Endothelial cell of umbilical vein (primary cell): ENCODE data around the gene INPP5F. TPM values are rescaled to one million over a fixed set of nuclear protein-coding genes. Genes with fewer than 3 reads are reported as not detected.
A peak's percentile ranks its signal among the peaks of the same experiment; 100 is the strongest.

Experiments
- BruUV-seq: library from RNA; stranded (reverse); fragments of 400-500 nt; replicated peaks from 2 replicates; lab custom pipeline; 2021; lab: Mats Ljungman, UMichigan
- CTCF ChIA-PET: fragments of 300-600, 350-600 bp; sonication (Branson Sonifier 250); formaldehyde crosslinking; loops from one replicate; lab custom pipeline; 2021; ENCODE audit warnings: antibody characterized with exemption, inconsistent platforms; lab: Charles Lee
- POLR2A ChIA-PET: fragments of 300-600, 350-600 bp; sonication (Branson Sonifier 250); formaldehyde crosslinking; loops from one replicate; lab custom pipeline; 2021; ENCODE audit warnings: antibody characterized with exemption, inconsistent platforms; lab: Charles Lee
- DNase-seq: peaks from one replicate; pipeline ENCODE4 v3.0.0-alpha.2; 2011; ENCODE audit warnings: low read depth, low spot score
- FAIRE-seq: peaks from 2 replicates; lab custom pipeline; 2011; peaks lifted over from hg19 to GRCh38; lab: Jason Lieb, UNC
- H2AFZ ChIP-seq: 2 replicates; pipeline ENCODE4 v1.6.0; 2012; ENCODE audit warnings: low read depth, low read length, control low read depth, inconsistent platforms
- H3K27ac ChIP-seq: 2 replicates; pipeline ENCODE4 v1.5.1; 2011; ENCODE audit warnings: low read depth, mild to moderate bottlenecking, control low read depth, low read length, moderate library complexity; ENCODE audit not compliant: insufficient read depth
- H3K27me3 ChIP-seq, 2 experiments: 2 replicates each; pipeline versions ENCODE4 v1.6.0 to v1.6.1; 2011; ENCODE audit warnings: low read length in 2 of 2, mixed read lengths in 1 of 2; ENCODE audit not compliant: control insufficient read depth in 2 of 2, insufficient read depth in 2 of 2
- H3K36me3 ChIP-seq, 2 experiments: 2 replicates in 1 of 2; 3 replicates in 1 of 2; pipeline ENCODE4 v1.5.1; 2011; ENCODE audit warnings: low read length in 2 of 2, mild to moderate bottlenecking in 1 of 2, moderate library complexity in 1 of 2; ENCODE audit not compliant: control insufficient read depth in 2 of 2, insufficient read depth in 2 of 2; ENCODE audit errors: extremely low read depth in 1 of 2
- H3K4me1 ChIP-seq: 3 replicates; pipeline ENCODE4 v1.5.1; 2011; ENCODE audit warnings: mild to moderate bottlenecking, low read length; ENCODE audit not compliant: control insufficient read depth, insufficient read depth; ENCODE audit errors: extremely low read depth
- H3K4me2 ChIP-seq: 2 replicates; pipeline ENCODE4 v1.6.1; 2011; ENCODE audit warnings: low read length, control low read depth, mixed read lengths; ENCODE audit not compliant: insufficient read depth
- H3K4me3 ChIP-seq, 3 experiments: fragments of 200-600 bp in 1 of 3; sonication (generic), shearing (Covaris generic) in 1 of 3; replicated peaks in 1 of 3; 2 replicates each; pipeline ENCODE4 v1.5.1; 2011 to 2016; ENCODE audit warnings: control low read depth in 3 of 3, low read length in 3 of 3, mild to moderate bottlenecking in 2 of 3, inconsistent platforms in 1 of 3, low read depth in 1 of 3, moderate library complexity in 1 of 3; ENCODE audit not compliant: insufficient read depth in 1 of 3
- H3K79me2 ChIP-seq: 2 replicates; pipeline ENCODE4 v1.6.0; 2012; ENCODE audit warnings: low read length, inconsistent platforms; ENCODE audit not compliant: control insufficient read depth, insufficient read depth
- H3K9ac ChIP-seq: replicated peaks from 2 replicates; pipeline ENCODE3; 2011; ENCODE audit warnings: low read length, control low read depth; ENCODE audit not compliant: insufficient read depth; ENCODE audit errors: extremely low read depth
- H3K9me1 ChIP-seq: replicated peaks from 3 replicates; pipeline ENCODE4 v1.6.0; 2011; ENCODE audit warnings: mild to moderate bottlenecking, low read length; ENCODE audit not compliant: control insufficient read depth, insufficient read depth; ENCODE audit errors: extremely low read depth
- H3K9me3 ChIP-seq: replicated peaks from 2 replicates; pipeline ENCODE4 v1.5.1; 2012; ENCODE audit warnings: low read length, inconsistent platforms; ENCODE audit not compliant: control insufficient read depth, insufficient read depth
- H4K20me1 ChIP-seq: replicated peaks from 2 replicates; pipeline ENCODE3; 2011; ENCODE audit warnings: mild to moderate bottlenecking, low read length; ENCODE audit not compliant: control insufficient read depth, insufficient read depth; ENCODE audit errors: extremely low read depth
- EZH2 ChIP-seq: IDR thresholded peaks from 2 replicates; pipeline ENCODE4 v1.6.1; 2012; ENCODE audit warnings: borderline replicate concordance, low read depth, mild to moderate bottlenecking, moderate library complexity, low read length, inconsistent platforms; ENCODE audit not compliant: severe bottlenecking
- FOS ChIP-seq: IDR thresholded peaks from 2 replicates; pipeline ENCODE4 v1.6.1; 2011; ENCODE audit warnings: mild to moderate bottlenecking, low read length, moderate library complexity, borderline replicate concordance; ENCODE audit not compliant: insufficient read depth
- GATA2 ChIP-seq: IDR thresholded peaks from 2 replicates; pipeline ENCODE4 v1.7.0; 2011; ENCODE audit warnings: low read depth, mild to moderate bottlenecking, moderate library complexity, mixed read lengths, low read length; ENCODE audit not compliant: insufficient read length, insufficient read depth
- JUN ChIP-seq: IDR thresholded peaks from 2 replicates; pipeline ENCODE4 v1.6.1; 2011; ENCODE audit warnings: borderline replicate concordance, low read depth; ENCODE audit not compliant: insufficient read length, insufficient read depth
- MYC ChIP-seq: IDR thresholded peaks from one replicate; pipeline ENCODE4 v1.6.1; 2011; ENCODE audit warnings: mild to moderate bottlenecking, low read depth, low read length
- POLR2A ChIP-seq: IDR thresholded peaks from 2 replicates; pipeline ENCODE4 v1.6.1; 2012; ENCODE audit warnings: low read depth, mild to moderate bottlenecking, control low read depth, low read length
- POLR2AphosphoS5 ChIP-seq: IDR thresholded peaks from 2 replicates; pipeline ENCODE4 v1.6.1; 2012; ENCODE audit warnings: low read depth, mild to moderate bottlenecking, control low read depth, low read length, moderate library complexity; ENCODE audit not compliant: insufficient read depth
- dilution Hi-C: fragments of 300-500 bp; cut with MboI; formaldehyde crosslinking; loops from one replicate; pipeline ENCODE4 v1.15.0; 2019; ENCODE audit warnings: low sequenced_read_pairs; ENCODE audit not compliant: extremely low pct_ligation_motif_present
- intact Hi-C: fragments of 100-400 bp; cut with micrococcal nuclease; formaldehyde crosslinking; loops from one replicate; pipeline ENCODE4 v1.10.0; 2022
- polyA plus RNA-seq, 4 experiments: library from polyadenylated mRNA; depleted of rRNA in 3 of 4; stranded (reverse) in 3 of 4; unstranded in 1 of 4; fragments of >200 nt; gene quantifications; 2 replicates each; pipeline versions ENCODE4 v1.2.1 to v1.2.3, GENCODE V29; 2011 to 2012; ENCODE audit warnings: missing spikeins in 1 of 4
- total RNA-seq: library from RNA; stranded (reverse); gene quantifications from 2 replicates; pipeline ENCODE4 v1.2.3, GENCODE V29; 2021
- TF ChIP-seq, protein P1 (sequence below): IDR thresholded peaks from 2 replicates; pipeline ENCODE4 v1.6.1; 2011; ENCODE audit not compliant: insufficient read depth, insufficient read length
- TF ChIP-seq, protein P2 (sequence below), 2 donors: IDR thresholded peaks; 1 replicate in 1 of 2; 2 replicates in 1 of 2; pipeline ENCODE4 v1.5.1; 2011; ENCODE audit warnings: low read length in 2 of 2, mild to moderate bottlenecking in 2 of 2, moderate library complexity in 2 of 2, control low read depth in 1 of 2, inconsistent platforms in 1 of 2, low read depth in 1 of 2; ENCODE audit not compliant: insufficient read depth in 1 of 2; ENCODE audit errors: extremely low read depth in 1 of 2

The INPP5F gene
- total and polyA plus RNA-seq, 2 donors (not counting 3 experiments of a cell fraction or from before 2014, with no cell fraction given), result 6.1 to 20.3 TPM

DNA sequence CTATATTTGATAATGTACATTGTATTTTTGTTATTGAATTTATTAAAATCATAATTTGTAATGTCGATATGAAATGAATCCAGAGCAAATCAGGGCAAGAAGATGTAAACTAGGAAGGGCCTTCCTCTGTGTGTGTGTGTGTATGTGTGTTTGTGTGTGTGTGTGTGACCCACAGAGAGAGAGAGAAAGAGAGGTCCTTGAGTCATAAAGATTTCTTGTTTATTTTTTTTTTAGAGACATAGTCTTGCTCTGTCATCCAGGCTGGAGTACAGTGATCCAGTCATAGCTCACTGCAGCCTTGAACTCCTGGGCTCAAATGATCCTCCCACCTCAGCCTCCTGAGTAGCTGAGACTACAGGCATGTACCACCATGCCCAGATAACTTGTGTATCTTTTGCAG is 50.7 kb downstream of the INPP5F start:
- CTCF ChIA-PET, result interaction anchor here (0.8 to 1.0 kb wide), 4 partner anchors 14 to 83 kb away, joined by 3 to 8 read pairs (median 3); no protein-coding TSS in a partner anchor
- no peak overlapping the region for H3K27ac ChIP-seq
- dilution Hi-C loops (no loop called here), intact Hi-C loops (no loop called here)
- H3K36me3 ChIP-seq, result no peaks in the 10 kb centered on the region
- H3K79me2 ChIP-seq, result peaks cover 8% of the 10 kb centered on the region
- FAIRE-seq, result no peak
- H3K4me1 ChIP-seq, result peaks cover 19% of the 10 kb centered on the region
- H4K20me1 ChIP-seq, result no peaks in the 10 kb centered on the region
- no peak overlapping the region for H2AFZ ChIP-seq
- H3K4me2 ChIP-seq, result no peak overlapping the region
- H3K9ac ChIP-seq, result no peak overlapping the region
- BruUV-seq, result no TSS peak
- TF ChIP-seq GATA2, result no peak
- TF ChIP-seq, protein P1, sequence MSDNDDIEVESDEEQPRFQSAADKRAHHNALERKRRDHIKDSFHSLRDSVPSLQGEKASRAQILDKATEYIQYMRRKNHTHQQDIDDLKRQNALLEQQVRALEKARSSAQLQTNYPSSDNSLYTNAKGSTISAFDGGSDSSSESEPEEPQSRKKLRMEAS, result no peak
- peak; percentile 15 for TF ChIP-seq POLR2AphosphoS5
- TF ChIP-seq EZH2, result no peak
- peak; percentile 5 for TF ChIP-seq FOS
- TF ChIP-seq JUN, result no peak
- TF ChIP-seq, protein P2, sequence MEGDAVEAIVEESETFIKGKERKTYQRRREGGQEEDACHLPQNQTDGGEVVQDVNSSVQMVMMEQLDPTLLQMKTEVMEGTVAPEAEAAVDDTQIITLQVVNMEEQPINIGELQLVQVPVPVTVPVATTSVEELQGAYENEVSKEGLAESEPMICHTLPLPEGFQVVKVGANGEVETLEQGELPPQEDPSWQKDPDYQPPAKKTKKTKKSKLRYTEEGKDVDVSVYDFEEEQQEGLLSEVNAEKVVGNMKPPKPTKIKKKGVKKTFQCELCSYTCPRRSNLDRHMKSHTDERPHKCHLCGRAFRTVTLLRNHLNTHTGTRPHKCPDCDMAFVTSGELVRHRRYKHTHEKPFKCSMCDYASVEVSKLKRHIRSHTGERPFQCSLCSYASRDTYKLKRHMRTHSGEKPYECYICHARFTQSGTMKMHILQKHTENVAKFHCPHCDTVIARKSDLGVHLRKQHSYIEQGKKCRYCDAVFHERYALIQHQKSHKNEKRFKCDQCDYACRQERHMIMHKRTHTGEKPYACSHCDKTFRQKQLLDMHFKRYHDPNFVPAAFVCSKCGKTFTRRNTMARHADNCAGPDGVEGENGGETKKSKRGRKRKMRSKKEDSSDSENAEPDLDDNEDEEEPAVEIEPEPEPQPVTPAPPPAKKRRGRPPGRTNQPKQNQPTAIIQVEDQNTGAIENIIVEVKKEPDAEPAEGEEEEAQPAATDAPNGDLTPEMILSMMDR (IDR thresholded peaks at IDR 0.05; ENCODE audit: extremely low read depth in 1 of 2, insufficient read depth in 1 of 2, low read depth in 1 of 2, low read length in 2 of 2), result no peak
- TF ChIP-seq POLR2A, result no peak
- TF ChIP-seq MYC, result no peak
- no peak for DNase-seq
- no peaks in the 10 kb centered on the region for H3K27me3 ChIP-seq
- POLR2A ChIA-PET, result no interaction called here
- no peaks in the 10 kb centered on the region for H3K9me3 ChIP-seq
- no peaks in the 10 kb centered on the region for H3K9me1 ChIP-seq
- no peak overlapping the region for H3K4me3 ChIP-seq
